ENCODE results near the gene CCDC40. TPM values are rescaled to one million over a fixed set of nuclear protein-coding genes. Genes with fewer than 3 reads are reported as not detected.

The CCDC40 gene
- total and polyA plus RNA-seq, 2 of the 13 experiments (the other 11 are each of a cell fraction or from before 2014, with no cell fraction given): 4.1 to 5.5 TPM

DNA sequence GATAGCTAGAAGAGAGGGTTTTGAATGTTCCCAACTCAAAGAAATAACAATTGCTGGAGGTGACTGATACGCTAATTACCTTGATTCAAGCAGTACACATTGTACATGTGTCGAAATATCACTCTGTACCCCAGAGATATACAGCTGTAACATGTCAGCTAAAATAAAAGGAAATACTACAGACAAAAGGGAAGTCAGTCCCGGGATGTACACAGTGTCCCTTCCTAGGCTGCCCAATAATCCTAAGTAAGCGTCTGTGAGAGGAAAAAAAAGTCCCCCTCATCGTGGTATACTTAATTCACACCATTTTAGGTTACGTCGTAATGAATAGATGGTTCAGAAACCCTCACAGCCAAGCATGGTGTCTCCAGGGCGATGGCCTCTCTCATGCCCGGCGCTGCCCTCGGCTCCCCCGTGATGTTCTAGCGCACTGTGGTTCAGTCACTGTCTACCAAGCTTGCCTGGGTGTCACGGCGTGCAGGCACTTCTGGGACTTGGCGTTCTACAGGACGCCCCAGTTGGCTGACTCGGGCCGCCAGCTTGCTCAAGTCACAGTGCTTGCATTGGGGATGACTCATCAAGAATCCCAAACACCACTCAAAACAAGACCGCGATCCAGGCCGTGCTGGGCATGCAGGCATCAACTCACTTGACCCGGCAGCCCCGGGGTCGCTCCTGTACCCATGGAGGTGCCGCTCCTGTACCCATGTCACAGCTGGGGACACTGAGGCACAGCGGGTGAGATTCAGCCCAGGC, 27.6 kb downstream of the CCDC40 start (continued):
- TF ChIP-seq, protein P1, sequence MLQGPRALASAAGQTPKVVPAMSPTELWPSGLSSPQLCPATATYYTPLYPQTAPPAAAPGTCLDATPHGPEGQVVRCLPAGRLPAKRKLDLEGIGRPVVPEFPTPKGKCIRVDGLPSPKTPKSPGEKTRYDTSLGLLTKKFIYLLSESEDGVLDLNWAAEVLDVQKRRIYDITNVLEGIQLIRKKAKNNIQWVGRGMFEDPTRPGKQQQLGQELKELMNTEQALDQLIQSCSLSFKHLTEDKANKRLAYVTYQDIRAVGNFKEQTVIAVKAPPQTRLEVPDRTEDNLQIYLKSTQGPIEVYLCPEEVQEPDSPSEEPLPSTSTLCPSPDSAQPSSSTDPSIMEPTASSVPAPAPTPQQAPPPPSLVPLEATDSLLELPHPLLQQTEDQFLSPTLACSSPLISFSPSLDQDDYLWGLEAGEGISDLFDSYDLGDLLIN (CRISPR knock-in tag; IDR thresholded peaks at IDR 0.05; ENCODE audit: borderline replicate concordance): no peak
- TF ChIP-seq SP2 (CRISPR knock-in tag; IDR thresholded peaks at IDR 0.05): no peak
- no peak for TF ChIP-seq TCF12 (IDR thresholded peaks at IDR 0.05)
- no peak for TF ChIP-seq TCF12 (CRISPR knock-in tag; IDR thresholded peaks at IDR 0.05)
- TF ChIP-seq ATF7-NPFF (CRISPR knock-in tag; IDR thresholded peaks at IDR 0.05; ENCODE audit: low read depth): no peak
- no peak for TF ChIP-seq SOX6 (IDR thresholded peaks at IDR 0.05)
- no peak; the same call in 1 of the 2 replicates for TF ChIP-seq SOX6 (CRISPR knock-in tag; IDR thresholded peaks at IDR 0.05)
- TF ChIP-seq REPIN1 (CRISPR knock-in tag; IDR thresholded peaks at IDR 0.05; ENCODE audit: borderline replicate concordance, low read depth): no peak
- TF ChIP-seq, protein P2, sequence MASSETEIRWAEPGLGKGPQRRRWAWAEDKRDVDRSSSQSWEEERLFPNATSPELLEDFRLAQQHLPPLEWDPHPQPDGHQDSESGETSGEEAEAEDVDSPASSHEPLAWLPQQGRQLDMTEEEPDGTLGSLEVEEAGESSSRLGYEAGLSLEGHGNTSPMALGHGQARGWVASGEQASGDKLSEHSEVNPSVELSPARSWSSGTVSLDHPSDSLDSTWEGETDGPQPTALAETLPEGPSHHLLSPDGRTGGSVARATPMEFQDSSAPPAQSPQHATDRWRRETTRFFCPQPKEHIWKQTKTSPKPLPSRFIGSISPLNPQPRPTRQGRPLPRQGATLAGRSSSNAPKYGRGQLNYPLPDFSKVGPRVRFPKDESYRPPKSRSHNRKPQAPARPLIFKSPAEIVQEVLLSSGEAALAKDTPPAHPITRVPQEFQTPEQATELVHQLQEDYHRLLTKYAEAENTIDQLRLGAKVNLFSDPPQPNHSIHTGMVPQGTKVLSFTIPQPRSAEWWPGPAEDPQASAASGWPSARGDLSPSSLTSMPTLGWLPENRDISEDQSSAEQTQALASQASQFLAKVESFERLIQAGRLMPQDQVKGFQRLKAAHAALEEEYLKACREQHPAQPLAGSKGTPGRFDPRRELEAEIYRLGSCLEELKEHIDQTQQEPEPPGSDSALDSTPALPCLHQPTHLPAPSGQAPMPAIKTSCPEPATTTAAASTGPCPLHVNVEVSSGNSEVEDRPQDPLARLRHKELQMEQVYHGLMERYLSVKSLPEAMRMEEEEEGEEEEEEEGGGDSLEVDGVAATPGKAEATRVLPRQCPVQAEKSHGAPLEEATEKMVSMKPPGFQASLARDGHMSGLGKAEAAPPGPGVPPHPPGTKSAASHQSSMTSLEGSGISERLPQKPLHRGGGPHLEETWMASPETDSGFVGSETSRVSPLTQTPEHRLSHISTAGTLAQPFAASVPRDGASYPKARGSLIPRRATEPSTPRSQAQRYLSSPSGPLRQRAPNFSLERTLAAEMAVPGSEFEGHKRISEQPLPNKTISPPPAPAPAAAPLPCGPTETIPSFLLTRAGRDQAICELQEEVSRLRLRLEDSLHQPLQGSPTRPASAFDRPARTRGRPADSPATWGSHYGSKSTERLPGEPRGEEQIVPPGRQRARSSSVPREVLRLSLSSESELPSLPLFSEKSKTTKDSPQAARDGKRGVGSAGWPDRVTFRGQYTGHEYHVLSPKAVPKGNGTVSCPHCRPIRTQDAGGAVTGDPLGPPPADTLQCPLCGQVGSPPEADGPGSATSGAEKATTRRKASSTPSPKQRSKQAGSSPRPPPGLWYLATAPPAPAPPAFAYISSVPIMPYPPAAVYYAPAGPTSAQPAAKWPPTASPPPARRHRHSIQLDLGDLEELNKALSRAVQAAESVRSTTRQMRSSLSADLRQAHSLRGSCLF (CRISPR knock-in tag; IDR thresholded peaks at IDR 0.05; ENCODE audit: borderline replicate concordance): no peak
- TF ChIP-seq SKI (IDR thresholded peaks at IDR 0.05; ENCODE audit: partially characterized antibody): peak; percentile 24
- TF ChIP-seq ZNF556 (CRISPR knock-in tag; IDR thresholded peaks at IDR 0.05; ENCODE audit: borderline replicate concordance): no peak
- TF ChIP-seq ZNF326 (CRISPR knock-in tag; IDR thresholded peaks at IDR 0.05; ENCODE audit: borderline replicate concordance): no peak
- no peak for TF ChIP-seq ZSCAN30 (CRISPR knock-in tag; IDR thresholded peaks at IDR 0.05)
- no peak for TF ChIP-seq ZNF3 (CRISPR knock-in tag; IDR thresholded peaks at IDR 0.05)
- TF ChIP-seq, protein P3, sequence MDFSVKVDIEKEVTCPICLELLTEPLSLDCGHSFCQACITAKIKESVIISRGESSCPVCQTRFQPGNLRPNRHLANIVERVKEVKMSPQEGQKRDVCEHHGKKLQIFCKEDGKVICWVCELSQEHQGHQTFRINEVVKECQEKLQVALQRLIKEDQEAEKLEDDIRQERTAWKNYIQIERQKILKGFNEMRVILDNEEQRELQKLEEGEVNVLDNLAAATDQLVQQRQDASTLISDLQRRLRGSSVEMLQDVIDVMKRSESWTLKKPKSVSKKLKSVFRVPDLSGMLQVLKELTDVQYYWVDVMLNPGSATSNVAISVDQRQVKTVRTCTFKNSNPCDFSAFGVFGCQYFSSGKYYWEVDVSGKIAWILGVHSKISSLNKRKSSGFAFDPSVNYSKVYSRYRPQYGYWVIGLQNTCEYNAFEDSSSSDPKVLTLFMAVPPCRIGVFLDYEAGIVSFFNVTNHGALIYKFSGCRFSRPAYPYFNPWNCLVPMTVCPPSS (IDR thresholded peaks at IDR 0.05): no peak
- TF ChIP-seq TCF7 (IDR thresholded peaks at IDR 0.05; ENCODE audit: low read depth): peak; percentile 7; the same call in 1 of the 2 replicates
- no peak for TF ChIP-seq HMG20A (CRISPR knock-in tag; IDR thresholded peaks at IDR 0.05; ENCODE audit: borderline replicate concordance)
- no peak for TF ChIP-seq ZSCAN20 (CRISPR knock-in tag; IDR thresholded peaks at IDR 0.05; ENCODE audit: borderline replicate concordance)
- peak; percentile 12; the same call in 1 of the 2 replicates for TF ChIP-seq FOXA3 (CRISPR knock-in tag; IDR thresholded peaks at IDR 0.05)
- TF ChIP-seq, protein P4, sequence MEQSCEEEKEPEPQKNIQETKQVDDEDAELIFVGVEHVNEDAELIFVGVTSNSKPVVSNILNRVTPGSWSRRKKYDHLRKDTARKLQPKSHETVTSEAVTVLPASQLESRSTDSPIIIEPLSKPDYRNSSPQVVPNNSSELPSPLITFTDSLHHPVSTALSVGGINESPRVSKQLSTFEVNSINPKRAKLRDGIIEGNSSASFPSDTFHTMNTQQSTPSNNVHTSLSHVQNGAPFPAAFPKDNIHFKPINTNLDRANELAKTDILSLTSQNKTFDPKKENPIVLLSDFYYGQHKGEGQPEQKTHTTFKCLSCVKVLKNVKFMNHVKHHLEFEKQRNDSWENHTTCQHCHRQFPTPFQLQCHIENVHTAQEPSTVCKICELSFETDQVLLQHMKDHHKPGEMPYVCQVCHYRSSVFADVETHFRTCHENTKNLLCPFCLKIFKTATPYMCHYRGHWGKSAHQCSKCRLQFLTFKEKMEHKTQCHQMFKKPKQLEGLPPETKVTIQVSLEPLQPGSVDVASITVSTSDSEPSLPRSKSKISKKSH (CRISPR knock-in tag; IDR thresholded peaks at IDR 0.05; ENCODE audit: borderline replicate concordance): 0 out of 2 replicates have a peak, but pooled peaks have one; percentile 38
- no peak for TF ChIP-seq RARG (CRISPR knock-in tag; IDR thresholded peaks at IDR 0.05; ENCODE audit: low read depth)
- TF ChIP-seq SPEN (CRISPR knock-in tag; IDR thresholded peaks at IDR 0.05; ENCODE audit: low read depth): peak; percentile 45; the same call in 1 of the 2 replicates
